NCI-H1436 (cell line): ENCODE results near the gene MYO18A.

ENCODE experiments used
- DNase-seq: peaks from one replicate; lab custom pipeline; 2025; lab: John Stamatoyannopoulos, UW

The MYO18A gene

GRCh38 chr17:29165800-29166506, 14.2 kb downstream of the MYO18A start:
- no peak for DNase-seq

DNA sequence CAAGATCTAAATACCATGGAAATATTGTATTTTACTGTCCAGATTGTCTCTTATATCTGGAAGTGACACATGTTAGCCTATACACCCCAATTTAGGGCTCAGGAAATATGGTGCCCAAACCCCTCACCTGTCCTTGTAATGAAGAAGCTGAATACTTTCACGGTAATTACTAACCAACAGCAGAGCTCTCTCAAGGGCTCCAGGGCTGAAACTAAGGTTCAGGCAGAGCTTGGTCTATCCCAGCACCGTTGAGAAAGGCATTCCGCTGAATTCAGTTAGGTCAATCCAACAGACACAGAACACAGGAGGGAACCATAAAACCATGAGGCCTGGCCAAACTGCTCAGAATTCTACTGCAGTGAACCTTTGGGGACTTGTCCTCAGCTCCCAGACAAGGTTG, 14.9 kb downstream of the MYO18A start:
- DNase-seq = no peak

GRCh38 chr17:29163563-29163962, 16.6 kb downstream of the MYO18A start:
- DNase-seq = no peak

DNA sequence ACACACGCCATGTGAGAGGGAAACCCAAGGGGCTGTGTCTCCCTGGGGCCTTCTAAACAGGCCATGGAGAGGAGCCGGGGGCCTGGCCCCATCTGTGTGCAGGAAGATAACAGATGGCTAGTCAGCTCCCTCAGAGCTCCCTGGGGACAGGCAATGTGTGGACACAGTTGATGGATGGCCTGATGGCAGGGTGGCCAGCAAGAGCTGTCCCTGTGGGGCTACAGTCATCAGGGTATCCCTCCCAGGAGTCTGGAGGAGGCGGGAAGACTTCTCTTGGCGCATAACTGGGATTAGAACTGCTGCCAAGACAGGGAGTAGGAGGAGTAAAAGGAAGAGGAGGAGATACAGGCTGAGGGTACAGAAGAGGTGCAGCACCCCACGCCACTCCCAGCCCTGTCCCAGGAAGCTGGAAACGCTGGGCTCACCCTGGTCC, 17.3 kb downstream of the MYO18A start:
- DNase-seq = no peak

DNA sequence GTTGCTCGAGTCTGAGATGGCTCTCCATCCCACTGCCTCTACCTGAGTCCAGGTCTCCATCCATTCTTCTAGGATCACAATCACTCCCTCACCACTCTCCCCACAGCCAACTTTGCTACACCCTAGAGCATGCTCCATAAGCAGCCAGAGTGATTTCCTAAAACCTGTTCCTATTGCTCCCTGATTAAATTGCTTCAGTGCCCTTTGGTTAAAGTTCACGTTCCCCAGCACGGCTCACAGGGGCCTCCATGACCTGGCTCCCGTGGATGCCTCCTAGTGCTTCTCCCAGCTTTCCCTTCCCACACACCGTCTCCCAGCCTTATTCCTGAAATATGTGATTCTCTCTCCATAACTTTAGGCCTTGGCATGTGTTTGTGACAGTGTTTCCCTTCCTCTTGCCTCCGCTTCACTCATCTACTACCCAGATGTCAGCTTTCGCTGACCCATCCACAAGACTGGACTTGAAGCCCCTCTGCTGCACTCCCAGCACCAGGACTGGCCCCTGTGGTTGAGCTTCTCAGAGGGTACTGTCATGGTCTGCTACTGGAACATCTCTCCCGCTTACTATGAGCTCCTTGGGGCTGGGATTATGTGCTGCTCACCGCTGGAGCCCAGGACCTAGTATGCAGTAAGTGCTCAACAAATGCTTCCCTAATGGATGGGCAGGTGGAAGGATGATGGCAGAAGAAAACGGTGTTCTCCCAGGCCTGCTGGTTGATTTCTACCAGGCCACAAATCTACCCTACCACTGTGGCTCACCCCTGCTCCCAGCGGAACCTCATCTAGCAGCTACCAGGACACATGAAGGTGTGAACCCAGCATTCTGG, 17.9 kb downstream of the MYO18A start:
- DNase-seq = no peak

GRCh38 chr17:29160253-29160652, 19.9 kb downstream of the MYO18A start:
- no peak for DNase-seq

DNA sequence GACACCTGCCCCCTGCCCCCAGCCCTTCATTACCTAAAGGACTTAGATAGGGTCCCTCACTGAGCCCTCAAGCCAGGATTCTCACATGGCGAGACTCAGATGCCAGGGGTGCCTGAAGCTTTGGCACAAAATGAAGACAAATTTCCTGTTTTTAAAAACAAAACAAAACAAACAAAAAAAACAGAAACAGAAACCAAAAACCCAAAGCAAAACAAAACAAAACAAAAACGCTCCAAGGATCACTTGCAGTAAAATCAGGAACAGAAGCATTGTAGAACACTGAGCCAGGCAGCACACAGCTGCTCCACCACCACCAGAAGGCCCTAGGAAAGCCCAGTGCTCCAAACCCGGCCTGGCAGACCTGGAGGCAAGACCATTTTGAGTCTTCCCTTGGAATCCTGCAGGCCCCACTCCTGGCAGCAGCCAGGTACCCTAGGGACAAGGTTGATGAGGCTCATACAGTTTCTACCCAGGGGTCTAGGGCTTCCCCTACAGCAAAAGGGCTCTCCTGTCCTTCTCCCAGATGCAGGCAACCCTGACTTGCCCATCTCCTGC, 20.8 kb downstream of the MYO18A start:
- DNase-seq = no peak

DNA sequence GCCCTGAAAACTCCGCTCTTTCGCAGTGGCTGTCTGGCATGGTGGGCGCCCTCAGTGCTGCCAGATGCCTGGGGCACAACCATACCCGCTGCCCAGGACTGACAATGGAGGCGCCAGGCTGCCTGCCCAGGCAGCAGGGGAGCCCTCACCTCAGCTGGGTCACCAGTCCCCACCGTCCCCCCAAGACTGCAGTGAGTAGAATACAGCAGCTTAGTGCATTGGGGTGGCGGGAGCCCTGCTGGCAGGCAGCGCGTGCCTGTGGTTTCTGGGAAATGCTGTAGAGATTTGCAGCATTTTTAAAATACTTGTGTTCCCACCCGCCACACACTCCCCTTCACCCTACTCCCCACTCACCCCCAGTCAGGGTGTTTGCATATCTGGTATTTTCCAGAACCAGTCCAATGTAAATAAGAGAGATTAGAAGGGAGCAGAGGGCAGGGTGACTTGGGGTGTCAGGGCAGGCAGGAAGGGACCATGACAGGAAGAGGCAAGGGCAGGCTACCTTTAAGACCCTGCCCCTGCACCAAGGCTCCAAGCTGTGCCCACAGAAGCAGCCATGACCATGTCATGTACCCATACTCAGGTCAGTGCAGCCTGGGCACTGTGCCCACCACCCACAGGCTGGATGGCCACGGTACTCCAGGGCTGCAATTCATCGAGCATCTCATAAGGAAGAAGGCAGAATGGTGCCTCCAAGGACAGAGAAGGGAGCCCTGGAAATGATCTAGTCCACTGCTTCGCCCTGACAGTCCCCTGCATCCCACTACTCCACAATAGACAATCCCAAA, 21.5 kb downstream of the MYO18A start:
- no peak for DNase-seq

DNA sequence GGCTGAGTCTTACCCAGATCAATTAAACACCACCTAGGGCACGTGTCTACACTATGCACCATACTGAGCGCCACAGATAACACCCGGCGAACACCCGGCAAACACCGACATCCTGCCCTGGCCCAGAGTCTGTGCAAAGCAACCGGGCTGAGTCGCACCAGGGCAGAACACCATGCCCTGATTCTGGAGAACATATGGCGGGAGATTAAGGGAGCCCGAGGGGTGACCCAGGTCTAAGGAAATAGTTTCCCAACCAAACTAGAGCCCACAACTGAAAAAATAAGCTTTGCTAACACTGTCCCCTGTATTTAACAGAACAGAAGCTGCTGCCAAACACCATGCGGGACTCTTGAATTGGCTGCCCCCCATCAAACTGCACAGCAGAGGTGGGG, 22.1 kb downstream of the MYO18A start:
- DNase-seq = no peak

DNA sequence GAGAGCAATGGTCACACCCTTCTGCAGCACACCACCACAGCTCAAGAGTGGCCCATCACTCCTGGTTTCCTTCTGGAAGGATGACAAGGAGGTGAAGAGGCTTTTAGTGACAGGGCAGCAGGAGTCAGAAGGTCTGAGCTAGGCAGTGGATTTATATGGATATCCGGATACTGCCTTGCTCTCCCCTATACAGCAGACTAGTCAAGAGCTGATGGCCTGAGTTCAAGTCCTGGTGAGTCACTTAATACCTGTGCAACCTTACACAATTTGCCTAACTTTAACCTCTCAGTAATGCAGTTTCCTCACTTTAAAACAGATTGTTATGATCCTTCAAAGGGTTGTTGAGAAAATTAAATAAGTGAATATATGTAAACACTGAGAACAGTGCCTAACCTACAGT, 22.9 kb downstream of the MYO18A start:
- no peak for DNase-seq

DNA sequence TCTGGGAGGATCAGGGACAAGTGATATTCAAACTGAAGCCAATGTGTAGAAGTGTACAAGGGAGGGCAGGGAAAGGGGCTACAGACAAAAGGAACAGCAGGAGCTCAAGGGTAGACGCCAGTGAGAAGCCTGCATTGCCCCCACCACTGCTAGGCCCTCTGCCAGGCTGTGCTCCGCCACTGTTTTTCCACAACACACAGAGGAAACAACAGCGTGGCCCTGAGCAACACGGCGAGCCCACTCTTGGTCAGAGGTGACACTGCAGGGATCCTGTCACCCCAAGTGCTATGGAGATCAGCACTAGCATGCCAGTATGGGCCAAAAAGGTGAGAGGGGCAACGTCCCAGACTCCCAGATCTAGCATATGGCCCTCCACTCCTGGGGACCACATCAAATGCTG, 23.4 kb downstream of the MYO18A start:
- DNase-seq = no peak

- no peak for DNase-seq
These were observed 24.2 kb downstream of the MYO18A start for GRCh38 chr17:29155966-29156338.

- DNase-seq = no peak
These were observed 24.8 kb downstream of the MYO18A start for GRCh38 chr17:29155227-29155965.

DNA sequence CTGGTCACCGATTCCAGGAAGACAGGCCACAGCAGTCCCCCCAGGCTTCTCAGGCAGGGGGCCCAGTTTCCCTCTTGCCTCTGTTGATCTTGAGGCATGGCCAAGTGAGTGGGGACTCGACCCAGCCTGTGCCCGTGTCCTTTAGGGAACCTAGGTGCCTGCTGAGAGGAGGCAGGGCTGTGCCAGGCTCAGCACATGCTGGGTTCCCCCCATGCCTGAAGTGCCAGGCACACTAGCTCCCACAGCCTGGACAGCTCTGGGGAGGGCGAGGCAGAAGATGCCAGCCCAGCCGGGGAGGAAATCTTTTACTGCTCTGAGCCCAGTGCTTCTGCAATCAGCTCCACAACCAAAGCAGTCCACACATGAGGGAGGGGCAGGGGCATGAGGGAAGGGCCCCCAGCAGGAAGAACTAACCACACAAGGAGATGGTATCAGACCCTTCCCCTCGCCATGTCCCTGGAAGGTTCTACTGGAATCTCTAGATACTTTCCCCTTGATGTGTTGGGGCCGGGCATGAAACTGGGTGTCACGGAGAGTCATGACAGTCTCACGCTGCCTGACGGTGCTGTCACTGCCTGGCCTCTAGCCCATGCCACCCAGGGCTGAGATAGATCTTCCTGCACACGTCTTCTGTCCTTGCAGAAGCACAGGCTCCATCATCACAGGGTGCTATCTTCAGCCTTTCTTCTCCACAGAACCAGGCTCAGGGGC, 25.5 kb downstream of the MYO18A start:
- no peak for DNase-seq

- no peak for DNase-seq
These were observed 28.6 kb downstream of the MYO18A start for GRCh38 chr17:29151567-29151966.

DNA sequence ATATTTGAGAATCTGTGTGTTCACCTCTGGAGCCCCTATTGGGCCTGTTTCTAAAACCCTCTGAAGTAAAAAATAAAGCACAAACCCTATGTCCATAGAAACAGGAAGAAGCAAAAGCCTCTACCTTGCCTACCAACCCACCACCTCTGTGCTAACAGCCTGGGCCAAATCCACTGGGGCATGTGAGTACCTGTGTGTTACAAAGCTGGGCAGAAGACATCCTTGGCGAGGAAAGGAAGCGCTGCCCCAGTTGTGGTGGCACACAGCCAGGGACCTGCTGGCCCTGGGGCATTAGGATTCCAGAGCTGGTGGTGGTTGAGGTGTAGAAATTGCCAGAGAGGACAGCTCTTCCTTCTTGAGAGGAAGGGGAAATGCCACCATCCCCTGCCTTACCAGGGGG, 30.0 kb downstream of the MYO18A start:
- no peak for DNase-seq

- DNase-seq = peak; percentile 20
These were observed 30.6 kb downstream of the MYO18A start for GRCh38 chr17:29149431-29150064.

DNA sequence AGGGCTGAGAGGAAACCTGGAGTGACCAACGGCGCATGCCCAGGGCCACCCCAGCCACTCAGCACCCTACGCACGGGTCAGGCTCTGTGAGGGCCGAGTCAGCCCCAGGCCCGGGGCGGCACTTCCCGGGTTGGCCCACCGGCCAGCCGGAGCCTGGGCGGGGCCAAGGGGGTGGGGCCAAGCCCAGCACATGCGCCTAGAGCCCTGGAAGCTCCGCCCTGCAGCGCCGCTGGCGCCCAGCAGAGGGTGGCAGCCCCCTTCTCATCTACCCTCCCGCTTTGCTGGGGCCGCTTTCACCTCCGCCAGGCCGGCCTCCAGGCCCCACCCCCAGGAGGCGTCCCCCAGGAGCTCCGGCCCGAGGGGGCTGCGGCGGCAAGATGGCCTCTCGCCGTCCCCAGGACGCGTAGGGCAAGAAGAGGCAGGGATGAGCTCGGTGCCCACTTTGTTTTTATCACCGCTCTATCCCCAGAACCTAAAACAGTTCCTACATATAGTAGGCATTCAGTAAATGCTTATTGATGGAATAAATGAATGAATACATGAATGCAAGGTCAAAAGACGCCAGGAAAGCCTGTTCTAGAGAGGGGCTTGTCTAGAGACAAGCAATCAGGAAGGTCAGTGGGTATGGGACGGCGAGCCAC, 31.3 kb downstream of the MYO18A start:
- peak; percentile 95 for DNase-seq

DNA sequence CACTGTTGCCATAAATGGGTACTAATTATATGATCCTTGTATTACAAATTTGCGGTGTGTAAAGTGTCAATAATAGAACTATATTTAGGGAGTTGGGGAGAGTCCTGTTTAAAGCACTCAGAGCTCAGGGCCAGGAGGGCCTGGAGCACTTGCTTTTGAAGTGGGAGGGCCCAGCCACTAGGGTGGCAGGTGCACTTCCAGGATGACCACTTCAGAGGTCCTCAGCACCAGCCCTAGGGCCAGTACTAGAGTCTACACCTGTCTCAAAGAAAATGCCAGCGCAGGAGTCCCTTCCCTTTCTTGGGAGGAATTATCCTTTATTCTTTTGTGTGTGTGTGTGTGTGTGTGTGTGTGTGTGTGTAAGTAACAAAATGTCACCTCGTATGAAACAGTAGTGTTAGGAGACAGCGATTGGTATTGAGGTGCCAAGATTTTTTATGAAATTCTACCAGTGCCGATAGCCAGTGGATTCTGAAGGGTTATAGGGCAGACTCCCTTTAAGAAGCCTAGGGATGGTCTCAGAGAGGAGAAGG, 31.9 kb downstream of the MYO18A start:
- no peak for DNase-seq

- no peak for DNase-seq
These were observed 32.5 kb downstream of the MYO18A start for GRCh38 chr17:29147682-29148081.
